A549 treated with CORT108297 at 1 μM for 4 hours (cell line): Measurements from ENCODE around the gene TMEM120B. TPM values are rescaled to one million over a fixed set of nuclear protein-coding genes. Genes with fewer than 3 reads are reported as not detected.

Experiments used
- total RNA-seq: library from RNA; stranded (reverse); fragments of 200-300 nt; extraction: Qiagen RNA extraction; gene quantifications from 5 replicates; pipeline ENCODE4 v1.2.3, GENCODE V29; 2022

TMEM120B gene
- total RNA-seq = 7.8 to 14.5 TPM (median 13.1 TPM) in 5 replicates

DNA sequence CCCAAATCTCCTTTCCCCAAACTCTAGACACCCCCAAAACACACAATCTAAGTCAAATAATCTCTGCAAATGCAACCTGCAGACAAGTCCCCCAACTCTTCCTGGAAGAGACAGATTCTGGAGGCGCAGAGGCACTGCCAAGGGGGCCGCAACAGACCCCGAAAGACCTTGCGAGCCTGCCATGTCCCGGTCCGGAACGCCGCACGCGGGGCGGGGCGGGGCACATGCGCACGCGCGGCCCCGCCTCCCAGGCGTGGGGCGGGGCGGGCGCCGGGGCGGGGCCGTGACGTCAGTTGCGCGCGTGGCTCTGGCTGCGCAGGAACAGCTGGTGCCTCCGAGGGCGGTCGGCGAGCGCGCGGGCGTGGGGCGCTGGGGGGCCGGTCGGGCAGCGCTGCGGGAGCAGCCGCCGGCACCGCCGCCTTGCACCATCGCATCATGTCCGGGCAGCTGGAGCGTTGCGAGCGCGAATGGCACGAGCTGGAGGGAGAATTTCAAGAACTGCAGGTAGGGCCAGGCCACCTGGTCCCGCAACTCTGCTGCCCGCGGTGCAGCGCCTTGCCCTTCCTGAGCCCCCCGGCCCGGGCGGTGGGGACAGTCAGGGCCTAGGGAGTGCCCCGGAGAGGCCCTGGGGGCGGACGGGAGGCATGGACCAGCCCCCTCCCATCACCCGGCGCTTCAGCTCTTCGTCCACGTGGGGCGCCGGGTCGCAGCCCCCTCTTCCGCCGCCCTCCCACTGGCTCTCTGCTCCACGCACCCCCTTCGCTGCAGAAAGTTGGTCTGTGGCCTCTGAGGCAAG is at the start of gene TMEM120B:
TSS of gene TMEM120B (plus strand) at position 292 of the 796 bp plus-strand sequence. CDS start at position 436, 144 bp downstream.

DNA sequence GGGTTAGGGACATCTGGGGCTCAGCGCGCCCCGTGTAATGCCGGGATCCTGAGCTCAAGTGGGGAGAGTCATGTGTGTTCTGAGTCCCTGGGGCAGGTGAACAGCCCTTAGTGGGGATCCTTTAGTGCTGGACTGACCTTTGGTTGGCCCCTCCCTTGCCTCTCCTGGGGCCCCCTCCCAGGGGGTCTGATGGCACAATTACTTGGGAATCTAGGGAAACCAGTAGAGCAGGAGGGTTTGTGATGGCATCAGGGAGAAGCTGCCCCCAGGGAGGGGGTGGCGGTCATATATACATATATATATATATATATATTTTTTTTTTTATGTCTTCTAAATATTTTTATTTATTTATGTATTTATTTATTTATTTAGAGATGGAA is 43.0 kb upstream of the TMEM120B start, which contains the start of gene MORN3:
TSS of gene MORN3 (minus strand) at position 134 of the 380 bp plus-strand sequence. CDS start 171 bp downstream, outside the sequence.

DNA sequence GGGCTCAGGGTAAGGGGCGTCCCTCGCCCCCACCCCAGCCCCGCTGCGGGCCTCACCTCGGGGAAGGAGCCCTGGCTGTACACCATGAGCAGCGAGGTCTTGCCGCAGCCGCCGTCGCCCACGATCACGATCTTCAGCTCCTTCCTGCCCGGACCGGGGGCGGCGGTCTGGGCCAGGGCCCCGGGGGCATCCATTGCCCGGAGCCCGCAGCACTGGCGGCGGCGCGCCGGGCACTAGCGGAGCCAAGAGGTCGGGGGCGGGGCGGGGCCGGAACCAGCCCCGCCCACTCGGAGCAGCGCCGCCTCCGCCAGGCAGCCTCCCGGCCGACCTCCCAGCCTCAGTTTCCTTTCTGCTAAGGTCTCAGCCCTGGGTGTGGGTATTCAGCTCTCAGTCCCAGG is 80.9 kb downstream of the TMEM120B start, which contains the start of gene RHOF:
TSS of gene RHOF (minus strand) at position 249 of the 398 bp plus-strand sequence. CDS start at position 194, 55 bp downstream.

DNA sequence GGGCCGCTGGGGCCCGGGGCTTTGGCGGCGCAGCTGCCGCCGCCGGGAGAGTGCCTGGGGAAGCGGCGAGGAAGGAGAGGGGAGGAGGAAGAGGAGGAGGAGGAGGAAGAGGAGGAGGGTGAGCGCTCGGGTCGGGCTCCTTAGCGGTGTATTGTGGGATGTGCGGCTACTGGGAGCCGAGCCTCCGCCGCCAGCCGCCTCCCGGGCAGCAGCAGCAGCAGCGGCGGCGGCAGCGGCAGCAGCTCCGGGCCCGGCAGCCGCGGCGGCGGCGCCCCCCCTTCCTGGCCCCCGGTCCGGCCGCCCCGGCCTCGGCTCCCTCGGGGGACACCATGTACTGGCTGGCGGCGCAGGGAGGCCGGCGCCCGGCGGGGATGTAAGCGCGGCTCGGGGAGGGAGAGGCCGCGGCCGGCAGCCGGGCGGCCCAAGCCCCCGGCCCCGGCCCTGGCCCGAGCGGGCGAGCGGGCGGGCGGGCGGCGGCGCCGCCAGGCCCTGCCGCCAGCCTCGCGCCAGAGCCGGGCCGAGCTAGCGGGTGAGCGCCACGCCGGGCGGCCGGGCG is 91.4 kb downstream of the TMEM120B start, which contains the start of gene SETD1B:
TSS of gene SETD1B (plus strand) at position 149 of the 556 bp plus-strand sequence. CDS start 729 bp downstream, outside the sequence.

Other genes starting within 250 kb of the TMEM120B start
- 18.1 to 24.3 TPM (median 22.8 TPM) in 5 replicates for gene KDM2B, start 131.7 kb upstream of the TMEM120B start, total RNA-seq
- 23.6 to 44.2 TPM (median 42.9 TPM) in 5 replicates for gene ORAI1, start 86.2 kb upstream of the TMEM120B start, total RNA-seq
- 0.12 to 0.51 TPM (median 0.23 TPM) in 5 replicates for gene MORN3, start 43.1 kb upstream of the TMEM120B start, total RNA-seq
- gene RHOF, start 80.9 kb downstream of the TMEM120B start, total RNA-seq = 131 to 171 TPM (median 161 TPM) in 5 replicates
- 10.1 to 15.2 TPM (median 13.6 TPM) in 5 replicates for gene SETD1B, start 91.3 kb downstream of the TMEM120B start, total RNA-seq
- gene HPD, start 146.1 kb downstream of the TMEM120B start, total RNA-seq = 0.72 to 1.8 TPM (median 1.6 TPM) in 5 replicates
- 117 to 166 TPM (median 127 TPM) in 5 replicates for gene PSMD9, start 176.0 kb downstream of the TMEM120B start, total RNA-seq
- gene CFAP251, start 205.8 kb downstream of the TMEM120B start, total RNA-seq = 1.1 to 1.3 TPM (median 1.2 TPM) in 5 replicates